Activated CD4-positive, CD25-positive, alpha-beta regulatory T cell treated with anti-CD3 and anti-CD28 coated beads, Interleukin-2, amount 50 U/mL, for 16 hours (primary cell): ENCODE results near the gene MANSC1.

Source experiments
- DNase-seq: peaks from one replicate; pipeline ENCODE4 v3.0.0-alpha.2; 2020; ENCODE audit warnings: low read depth, low spot score

Gene MANSC1

GRCh38 chr12:12349711-12350665 lies at the start of gene MANSC1:
Gene MANSC1, minus strand, starts transcription at chr12:12350242. Its CDS starts 6,928 bp downstream, at chr12:12343314.
- no peak for DNase-seq

GRCh38 chr12:12399161-12399560 lies 49.1 kb upstream of the MANSC1 start:
- DNase-seq = no peak

DNA sequence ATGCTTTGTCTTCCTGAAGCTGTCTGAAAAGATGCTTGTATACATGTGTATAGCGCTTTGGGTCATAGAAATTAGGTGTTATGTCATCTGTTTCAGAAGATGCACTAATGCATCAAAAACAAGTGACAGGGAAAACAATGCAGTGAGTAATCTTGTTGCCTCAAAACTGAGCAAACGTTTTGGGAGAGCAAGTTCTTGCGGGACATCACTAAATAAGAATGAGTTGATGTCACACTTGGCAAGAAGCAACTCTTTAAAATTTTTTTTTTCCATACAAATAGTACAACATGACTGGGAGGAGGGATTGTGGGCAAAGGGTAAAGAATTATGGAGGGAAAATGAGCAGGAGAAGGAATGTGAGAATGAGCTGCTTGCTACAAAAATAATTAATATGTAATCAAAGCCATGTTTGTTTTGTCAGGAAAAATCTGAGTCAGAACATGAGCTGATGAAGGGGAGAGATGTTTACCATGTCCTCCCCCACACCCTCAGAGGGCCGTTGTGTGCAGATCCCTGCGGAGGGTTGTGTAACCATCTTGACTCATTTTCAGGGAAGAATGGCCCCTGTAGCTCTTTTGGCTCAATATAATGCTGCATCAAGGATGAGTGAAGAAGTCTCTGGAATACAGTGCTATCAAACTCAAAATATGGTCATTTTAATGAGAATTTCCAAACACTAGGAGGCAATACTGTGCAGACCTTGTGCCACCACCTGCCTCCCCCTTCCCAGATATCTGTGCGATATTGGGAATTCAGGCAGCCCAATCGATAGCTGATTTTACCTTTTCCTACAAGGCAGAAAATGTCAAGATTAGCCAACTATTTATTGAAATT lies 48.2 kb upstream of the MANSC1 start:
- no peak for DNase-seq

GRCh38 chr12:12397184-12397583 lies 47.1 kb upstream of the MANSC1 start:
- DNase-seq = no peak

GRCh38 chr12:12396694-12397093 lies 46.7 kb upstream of the MANSC1 start:
- DNase-seq = no peak

DNA sequence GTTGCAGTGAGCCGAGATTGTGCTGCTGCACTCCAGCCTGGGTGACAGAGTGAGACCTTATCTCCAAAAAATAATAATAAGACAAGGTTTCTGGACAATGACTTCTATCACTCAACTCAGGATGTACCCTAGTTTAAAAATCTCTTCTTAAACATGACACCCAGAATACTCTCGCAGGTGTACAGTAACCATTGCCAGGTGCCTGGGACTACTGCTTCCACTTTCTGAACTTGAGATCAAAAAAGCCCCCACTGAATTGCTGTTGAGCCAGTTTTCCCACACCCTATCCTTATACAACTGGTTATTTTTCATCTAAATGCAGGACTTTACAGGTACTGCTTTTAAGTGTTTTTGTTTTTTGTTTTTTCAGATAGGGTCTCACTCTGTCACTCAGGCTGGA lies 43.1 kb upstream of the MANSC1 start:
- no peak for DNase-seq

DNA sequence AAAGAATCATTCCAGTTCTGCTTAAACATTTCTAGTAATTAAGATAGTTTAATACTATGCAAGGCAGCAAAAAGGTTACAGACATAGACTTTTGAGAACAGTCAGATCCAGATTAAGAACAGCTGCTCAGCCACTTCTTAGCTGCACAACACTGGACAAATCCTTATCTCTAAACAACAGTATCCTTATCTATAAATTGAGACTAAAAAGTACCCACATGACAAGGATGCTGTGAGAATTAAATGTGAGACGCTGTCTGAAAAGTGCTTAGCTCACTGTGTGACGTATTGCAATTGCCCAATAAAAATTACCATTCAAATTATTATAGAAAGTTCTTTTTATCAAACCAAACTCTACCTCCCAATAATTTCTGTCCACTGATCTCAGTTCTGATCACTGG lies 42.4 kb upstream of the MANSC1 start:
- DNase-seq = no peak

GRCh38 chr12:12387501-12387900 lies 37.5 kb upstream of the MANSC1 start:
- DNase-seq = no peak

- no peak for DNase-seq
Observed at GRCh38 chr12:12384571-12385340, 34.7 kb upstream of the MANSC1 start.

GRCh38 chr12:12381982-12382381 lies 31.9 kb upstream of the MANSC1 start:
- DNase-seq = no peak

- no peak for DNase-seq
Observed at GRCh38 chr12:12380949-12381593, 31.0 kb upstream of the MANSC1 start.

DNA sequence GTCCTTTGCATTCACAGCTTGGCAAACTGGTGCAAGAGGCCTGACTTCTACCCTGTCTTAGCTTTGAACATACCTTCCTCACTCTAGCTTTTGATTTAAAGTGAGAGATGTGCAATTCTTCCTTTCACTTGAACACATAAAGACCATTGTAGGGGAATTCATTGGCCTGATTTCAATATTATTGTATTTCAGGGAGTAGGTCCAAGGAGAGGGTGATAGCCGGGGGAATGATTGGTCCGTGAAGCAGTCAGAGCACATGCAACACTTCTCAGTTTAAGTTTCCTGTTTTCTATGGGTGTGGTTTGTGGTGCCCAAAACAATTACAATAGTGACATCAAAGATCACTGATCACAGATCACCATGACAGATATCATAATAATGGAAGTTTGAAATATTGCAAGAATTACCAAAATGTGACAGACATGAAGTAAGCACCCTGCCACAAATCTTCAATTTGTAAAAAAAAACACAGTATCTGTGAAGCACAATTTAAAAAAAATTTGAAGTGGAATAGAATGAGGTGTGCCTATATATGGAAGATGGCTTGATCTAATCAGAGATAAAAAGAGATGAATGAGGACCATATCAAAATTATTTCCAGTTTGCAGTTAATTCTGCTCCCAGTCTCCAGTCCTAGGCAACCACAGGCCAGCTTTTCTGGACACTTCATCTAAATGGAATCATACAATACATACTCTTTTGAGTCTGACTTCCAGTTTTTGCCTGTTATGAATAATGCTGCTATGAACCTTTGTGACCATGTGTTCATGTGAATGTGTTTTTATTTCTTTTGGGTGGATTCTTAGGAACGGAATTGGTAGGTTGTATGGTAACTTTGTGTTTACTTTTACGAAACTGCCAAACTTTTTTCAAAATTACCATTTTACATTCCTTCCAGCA lies 30.0 kb upstream of the MANSC1 start:
- no peak for DNase-seq

DNA sequence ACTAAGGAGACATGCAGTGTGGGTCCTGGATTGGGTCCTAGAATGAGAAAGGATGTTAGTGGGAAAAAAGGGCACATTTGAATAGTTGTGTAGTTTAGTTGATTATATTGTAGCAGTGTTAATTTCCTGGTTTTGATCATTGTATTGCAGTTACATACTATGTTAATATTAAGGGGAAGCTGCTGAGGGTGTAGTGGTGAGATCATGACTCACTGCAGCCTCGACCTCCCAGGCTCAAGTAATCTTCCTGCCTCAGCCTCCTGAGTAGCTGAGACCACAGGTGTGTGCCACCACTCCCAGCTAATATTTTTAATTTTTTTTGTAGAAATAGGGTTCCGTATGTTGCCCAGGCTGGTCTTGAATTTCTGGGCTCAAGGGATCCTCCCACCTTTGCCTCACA lies 28.6 kb upstream of the MANSC1 start:
- no peak for DNase-seq

DNA sequence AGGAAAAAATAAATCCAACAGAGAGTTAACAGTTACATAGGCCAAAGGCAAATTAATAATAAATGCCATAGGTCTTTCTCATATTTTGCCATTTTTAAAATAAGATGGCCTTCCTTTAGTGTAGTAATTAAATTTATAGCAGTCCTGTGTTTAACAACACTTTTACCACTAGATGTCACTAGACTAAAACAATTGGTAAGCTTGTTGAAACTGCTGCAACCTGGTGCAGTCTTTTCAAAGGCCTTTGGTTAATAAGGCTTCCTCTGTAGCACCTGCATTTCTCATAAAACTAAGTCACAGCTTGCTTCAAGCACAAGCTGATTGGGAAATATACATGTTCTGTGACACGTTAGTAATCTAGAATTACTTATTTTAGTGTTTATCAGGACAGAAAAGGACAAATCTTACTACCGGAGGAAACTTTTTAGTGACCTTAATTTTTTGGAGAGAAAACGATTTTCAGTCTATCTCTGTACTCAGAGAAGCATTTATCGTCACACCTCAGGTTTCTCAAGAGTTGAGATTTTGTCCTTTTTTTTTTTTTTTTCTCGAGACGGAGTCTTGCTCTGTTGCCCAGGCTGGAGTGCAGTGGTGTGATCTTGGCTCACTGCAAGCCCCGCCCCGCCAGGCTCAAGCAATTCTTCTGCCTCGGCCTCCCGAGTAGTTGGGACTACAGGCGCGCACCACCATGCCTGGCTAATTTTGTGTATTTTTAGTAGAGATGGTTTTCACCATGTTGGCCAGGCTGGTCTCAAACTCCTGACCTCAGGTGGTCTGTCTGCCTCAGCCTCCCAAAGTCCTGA lies 26.8 kb upstream of the MANSC1 start:
- DNase-seq = no peak

GRCh38 chr12:12372946-12373722 lies 23.1 kb upstream of the MANSC1 start:
- DNase-seq = no peak

GRCh38 chr12:12367482-12367998 lies 17.5 kb upstream of the MANSC1 start:
- DNase-seq = no peak

- DNase-seq = no peak
Observed at GRCh38 chr12:12366701-12367481, 16.8 kb upstream of the MANSC1 start.
